NCI-H69 (cell line): ENCODE measurements around the gene SELENOF.
"Not testable (repeated sequence)": the region's sequence is repeated elsewhere in the genome, so short reads cannot be mapped to it uniquely, and the experiment has no call there.

Experiments
- DNase-seq: peaks from one replicate; lab custom pipeline; 2025; lab: John Stamatoyannopoulos, UW

The SELENOF gene

DNA sequence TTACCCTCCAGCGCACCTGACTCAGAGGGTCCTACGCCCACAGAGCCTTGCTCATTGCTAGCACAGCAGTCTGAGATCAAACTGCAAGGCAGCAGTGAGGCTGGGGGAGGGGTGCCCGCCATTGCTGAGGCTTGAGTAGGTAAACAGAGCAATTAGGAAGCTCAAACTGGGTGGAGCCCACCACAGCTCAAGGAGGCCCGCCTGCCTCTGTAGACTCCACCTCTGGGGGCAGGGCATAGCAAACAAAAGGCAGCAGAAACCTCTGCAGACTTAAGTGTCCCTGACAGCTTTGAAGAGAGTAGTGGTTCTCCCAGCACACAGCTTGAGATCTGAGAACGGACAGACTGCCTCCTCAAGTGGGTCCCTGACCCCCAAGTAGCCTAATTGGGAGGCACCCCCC, 99.8 kb downstream of the SELENOF start:
- DNase-seq, result not testable (repeated sequence)
